Activated T-cell treated with anti-CD3 and anti-CD28 coated beads, Interleukin-2, amount 50 U/mL, for 1 hour (primary cell): Measurements from ENCODE around the gene SLC1A5.
"Not testable (repeated sequence)": the region's sequence is repeated elsewhere in the genome, so short reads cannot be mapped to it uniquely, and the experiment has no call there.

Experiments used
- DNase-seq: peaks from one replicate; pipeline ENCODE4 v3.0.0-alpha.2; 2020

Gene SLC1A5

DNA sequence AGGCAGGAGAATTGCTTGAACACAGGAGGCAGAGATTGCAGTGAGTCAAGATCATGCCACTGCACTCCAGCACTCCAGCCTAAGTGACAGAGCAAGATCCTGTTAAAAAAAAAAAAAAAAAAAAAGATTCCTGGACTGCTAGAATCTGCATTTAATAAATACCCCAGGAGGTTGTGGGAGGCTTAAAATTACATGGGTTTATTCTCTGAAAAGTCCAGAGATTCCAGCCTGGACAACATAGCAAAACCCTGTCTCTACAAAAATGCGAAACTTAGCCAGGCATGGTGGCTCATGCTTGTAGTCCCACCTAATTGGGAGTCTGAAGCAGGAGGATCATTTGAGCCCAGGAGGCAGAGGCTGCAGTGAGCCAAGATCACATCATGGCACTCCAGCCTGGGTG is 9.5 kb upstream of the SLC1A5 start:
- DNase-seq, result no peak

DNA sequence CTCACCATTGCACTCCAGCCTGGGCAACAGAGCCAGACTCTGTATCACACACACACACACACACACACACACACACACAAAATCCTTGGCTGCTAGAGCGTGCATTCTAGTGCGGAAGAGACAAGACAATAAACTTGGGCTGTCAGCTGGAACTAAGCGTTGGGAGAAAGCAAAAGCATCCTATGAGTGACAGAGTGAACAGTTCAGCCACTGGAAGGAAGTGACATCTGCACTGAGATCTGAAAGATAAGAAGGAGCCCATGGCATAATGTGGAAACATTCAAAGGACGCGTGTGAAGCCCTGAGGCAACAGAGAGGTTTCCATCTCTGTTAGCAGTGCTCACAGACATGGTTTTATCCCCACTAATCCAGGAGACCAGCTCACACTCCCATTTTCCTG is 3.5 kb upstream of the SLC1A5 start:
- no peak for DNase-seq

DNA sequence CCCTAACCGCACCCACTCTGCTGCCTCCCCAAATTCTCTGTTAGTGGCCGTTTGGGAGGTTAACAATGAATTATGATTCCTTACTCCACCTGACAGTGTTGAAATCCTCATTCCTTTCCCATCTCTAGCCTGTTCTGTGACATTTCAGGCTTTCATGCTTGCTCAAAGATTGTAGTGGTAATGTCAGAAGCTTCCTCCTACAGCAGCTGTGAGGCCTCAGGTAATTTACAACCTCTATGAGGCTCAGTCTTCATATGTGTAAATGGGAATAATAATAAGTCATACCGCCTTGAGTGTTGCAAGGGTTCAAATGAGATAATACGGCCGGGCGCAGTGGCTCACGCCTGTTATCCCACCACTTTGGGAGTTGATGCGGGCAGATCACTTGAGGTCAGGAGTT is 977 bp upstream of the SLC1A5 start:
- no peak for DNase-seq

DNA sequence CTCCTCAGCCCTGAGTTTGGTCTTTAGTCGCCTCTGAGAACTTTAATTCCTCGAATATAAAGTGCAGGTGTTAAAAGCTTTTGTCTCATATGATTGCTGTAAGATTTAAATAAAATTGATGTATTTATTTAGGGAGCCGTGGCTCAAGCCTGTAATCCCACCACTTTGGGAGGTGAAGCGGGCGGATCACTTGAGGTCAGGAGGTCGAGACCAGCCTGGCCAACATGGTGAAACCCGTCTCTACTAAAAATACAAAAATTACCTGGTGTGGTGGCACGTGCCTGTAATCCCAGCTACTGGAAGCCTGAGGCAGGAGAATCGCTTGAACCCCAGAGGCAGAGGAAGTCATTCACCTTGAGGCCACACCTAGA is 559 bp upstream of the SLC1A5 start:
- no peak for DNase-seq

DNA sequence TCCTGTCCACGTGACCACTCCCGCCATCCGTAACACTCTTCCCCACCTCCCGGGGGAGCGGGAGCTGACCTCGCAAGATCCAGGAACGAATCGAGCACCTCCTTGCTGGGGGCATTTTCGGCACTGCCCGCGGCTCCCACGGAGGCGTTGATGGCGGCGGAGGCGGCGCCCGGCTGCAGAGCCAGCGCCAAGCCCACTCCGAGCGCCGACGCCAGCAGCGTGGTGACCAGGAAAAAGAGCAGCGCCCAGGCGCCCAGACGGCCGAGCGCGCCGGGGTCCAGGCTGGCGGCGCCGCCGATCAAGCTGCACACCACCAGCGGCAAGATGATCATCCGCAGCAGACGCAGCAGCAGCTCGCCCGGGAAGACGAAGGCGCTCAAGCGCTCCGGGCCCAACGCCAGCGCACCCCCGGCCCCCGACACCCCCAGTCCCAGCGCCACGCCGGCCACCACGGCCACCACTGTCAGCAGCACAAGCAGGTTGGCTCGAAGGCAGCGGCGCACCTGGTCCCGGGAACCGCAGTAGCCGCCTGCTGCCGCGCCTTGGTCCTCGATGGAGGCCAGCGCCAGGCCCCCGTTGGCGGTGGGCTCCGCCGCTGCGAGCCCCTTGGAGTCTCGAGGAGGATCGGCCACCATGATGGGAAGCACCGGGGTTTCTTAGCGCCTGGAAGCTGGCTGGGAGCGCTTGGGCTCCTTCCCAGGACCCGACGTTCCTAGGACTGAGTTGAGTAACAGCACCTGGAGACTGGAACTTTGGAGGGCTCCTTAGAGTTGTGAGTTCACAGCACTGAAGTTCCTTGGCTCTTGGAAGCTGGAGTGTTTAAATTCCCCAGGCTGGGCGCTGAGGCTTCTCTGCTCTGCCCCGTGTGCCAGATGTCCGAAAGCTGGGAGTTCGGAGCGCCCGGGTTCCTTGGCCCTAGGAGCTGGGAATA is 798 bp downstream of the SLC1A5 start:
- DNase-seq, result peak; percentile 61

DNA sequence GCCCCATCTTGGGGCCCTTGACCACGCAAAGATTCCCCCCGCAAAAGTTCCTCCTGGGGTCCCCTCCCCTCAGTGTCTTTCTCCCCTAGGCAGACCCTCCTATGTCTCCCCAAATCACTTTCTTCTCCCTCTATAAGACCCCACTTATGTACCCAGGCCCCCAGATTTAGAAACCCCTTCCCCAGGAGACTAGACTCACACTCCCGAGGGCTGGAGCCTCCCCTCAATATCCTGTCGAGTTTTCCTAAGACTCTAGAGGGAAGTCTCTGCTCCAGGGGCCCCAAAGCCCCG is 1.4 kb downstream of the SLC1A5 start:
- DNase-seq, result no peak

DNA sequence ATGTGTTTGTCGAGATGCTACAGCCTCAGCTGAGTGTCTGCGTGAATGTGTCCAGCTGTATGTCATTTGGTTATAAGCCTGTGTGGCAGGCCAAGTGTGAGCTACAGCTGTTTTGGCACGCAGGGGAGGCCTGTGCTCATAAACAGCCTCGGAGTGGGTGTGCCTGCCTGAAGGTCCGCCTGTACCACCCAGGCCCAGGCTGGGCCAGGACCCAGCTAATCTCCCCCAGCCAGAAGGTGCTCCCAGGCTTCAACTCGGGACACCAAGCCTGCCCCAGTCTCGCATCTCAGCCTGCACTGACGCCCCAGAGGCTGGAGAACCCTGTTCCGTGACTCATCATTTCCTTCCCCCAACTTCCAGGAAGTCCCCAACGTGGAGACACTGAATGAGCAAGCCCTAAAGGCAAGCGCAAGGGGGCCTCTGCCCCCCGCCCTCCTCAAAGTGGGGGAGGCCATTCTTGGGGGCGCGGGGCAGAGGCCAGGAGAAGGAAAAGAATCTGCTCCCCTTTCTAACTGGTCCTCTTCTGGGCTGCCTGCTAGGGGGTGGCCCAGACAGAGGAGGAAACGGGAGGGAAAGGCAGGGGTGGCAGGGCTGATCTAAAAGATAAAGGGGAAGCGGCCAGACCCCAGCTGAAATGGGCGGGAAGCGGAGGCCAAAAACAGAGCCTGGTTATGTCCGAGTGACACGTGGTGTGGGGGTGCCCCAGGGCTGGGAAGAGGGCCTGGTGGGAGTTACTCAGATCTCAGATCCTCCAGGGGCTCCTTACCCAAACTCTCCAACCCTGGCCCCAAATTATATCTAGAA is 2.0 kb downstream of the SLC1A5 start:
- peak; percentile 80 for DNase-seq

DNA sequence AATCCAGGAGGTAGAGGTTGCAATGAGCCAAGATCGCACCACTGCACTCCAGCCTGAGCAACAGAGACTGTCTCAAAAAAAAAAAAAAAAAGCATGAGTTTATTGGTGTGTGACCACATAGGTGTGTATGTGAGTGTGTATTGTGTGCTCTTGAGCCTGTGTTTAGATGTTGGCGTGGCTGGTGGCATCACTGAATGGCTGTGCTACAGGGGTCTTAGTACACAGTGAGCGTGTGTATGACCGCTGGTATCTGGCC is 2.5 kb downstream of the SLC1A5 start:
- no peak for DNase-seq

DNA sequence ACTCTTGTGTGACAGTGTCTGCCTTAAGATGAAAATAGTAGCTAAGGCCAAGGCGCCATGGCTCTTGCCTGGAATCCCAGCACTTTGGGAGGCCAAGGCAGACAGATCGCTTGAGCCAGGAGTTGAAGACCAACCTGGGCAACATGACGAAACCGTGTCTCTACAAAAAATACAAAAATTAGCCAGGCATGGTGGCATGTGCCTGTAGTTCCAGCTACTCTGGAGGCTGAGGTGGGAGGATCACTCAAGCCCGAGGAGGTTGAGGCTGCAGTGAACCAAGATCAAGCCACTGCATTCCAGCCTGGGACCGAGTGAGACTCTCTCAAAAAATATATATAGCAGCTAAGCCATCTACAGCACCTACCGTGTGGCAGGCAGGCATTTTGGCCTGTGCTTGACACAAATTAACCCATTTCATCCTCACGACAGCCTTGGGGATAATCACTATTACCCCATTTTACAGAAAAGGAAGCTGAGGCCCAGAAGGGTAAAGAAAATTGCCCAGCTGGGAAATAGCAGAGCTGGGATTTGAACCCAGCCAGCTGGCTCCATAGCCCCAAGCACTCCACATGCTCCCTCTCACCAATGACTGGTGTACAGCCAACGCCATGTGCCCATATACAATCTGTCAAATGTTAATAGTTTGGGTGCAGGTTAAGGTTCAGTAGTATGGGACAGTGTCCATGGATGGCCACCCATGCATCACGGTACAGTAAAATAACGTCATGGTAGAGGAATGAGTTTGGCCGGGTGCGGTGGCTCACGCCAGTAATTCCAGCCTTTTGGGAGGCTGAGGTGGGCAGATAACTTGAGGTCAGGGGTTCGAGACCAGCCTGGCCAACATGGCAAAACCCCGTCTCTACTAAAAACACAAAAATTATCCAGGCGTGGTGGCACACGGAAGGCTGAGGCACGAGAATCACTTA is 3.1 kb downstream of the SLC1A5 start:
- no peak for DNase-seq

DNA sequence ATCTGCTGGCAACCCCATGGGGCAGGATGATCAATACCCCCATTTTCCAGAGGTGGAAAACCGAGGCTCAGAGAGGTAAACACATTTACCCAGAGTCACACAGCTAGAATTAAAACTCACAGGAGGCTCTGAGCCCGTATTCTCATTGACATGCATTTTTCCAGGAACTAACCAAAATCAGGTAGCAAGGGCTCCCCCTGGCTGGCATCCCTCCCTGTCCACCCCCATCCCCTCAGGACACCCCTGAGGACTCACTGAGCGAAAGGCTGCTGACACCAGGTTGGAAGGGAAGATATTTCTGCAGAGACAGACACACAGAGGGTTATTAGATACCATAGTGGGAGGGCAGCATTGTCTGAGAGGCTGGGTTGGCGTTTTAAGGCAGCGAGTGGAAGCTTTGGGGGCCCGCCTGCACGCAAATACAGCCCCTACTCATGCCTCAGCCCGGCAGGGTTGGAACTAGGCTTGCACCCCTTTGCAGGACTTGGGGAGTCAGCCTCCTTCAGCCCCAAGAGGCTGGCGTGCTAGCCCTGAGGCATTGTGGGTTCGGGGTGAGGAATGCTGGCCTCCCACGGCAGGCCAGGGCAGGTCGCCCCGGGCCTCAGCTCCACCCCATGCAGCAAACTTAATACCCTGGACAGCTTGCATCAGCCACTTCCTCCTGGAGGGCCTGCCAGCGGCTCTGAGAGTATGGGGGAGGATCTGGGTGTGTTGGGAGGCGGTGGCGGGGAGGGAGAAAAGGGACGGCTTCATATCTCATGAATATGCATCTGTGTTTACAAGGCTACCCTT is 3.9 kb downstream of the SLC1A5 start:
- DNase-seq, result peak; percentile 38

DNA sequence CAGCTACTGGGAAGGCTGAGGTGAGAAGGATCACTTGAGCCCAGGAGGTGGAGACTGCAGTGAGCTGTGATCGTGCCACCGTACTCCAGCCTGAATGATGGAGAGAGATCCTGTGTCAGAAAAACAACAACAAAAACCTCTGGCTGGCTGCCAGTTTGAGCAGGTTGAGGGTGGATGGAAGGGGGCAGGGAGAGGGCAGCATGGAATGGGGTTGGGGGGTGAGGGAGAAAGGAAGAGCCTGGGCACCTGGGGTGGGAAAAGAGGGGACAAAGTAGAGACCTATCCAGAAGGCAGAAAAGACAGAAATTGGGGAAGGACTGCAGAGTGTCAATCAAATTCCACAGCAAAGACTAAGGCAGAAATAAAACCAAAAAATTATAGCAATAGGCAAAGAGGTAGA is 4.7 kb downstream of the SLC1A5 start:
- DNase-seq, result no peak

DNA sequence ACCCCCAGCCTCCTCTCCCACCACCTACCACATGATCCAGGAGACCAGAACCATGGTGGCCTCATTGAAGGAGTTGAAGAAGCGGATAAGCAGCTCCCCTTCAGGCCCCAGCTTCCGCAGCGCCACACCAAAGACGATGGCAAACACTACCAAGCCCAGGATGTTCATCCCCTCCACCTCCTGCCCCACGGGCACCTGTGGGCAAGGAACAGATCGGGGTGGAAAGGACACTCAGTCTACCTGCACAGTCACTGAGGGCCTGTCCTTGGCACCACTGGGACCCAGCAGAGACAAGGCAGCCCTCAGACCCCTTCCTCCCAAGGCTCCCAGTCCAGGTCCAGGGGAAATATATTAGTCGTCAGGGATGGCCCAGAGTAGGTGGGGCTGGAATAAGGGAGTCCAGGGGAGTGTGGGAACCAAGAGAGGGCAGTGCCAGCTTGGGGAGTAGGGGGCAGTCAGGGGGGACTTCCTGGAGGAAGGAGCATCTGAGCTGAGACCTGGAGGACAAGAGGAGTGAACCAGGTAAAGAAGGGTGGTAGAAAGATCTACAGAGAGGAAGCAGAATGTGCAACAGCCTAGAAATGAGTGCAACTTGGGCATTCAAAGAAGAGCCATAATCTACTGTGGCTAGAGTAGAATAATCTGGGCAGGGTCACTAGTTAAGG is 5.9 kb downstream of the SLC1A5 start:
- no peak for DNase-seq

DNA sequence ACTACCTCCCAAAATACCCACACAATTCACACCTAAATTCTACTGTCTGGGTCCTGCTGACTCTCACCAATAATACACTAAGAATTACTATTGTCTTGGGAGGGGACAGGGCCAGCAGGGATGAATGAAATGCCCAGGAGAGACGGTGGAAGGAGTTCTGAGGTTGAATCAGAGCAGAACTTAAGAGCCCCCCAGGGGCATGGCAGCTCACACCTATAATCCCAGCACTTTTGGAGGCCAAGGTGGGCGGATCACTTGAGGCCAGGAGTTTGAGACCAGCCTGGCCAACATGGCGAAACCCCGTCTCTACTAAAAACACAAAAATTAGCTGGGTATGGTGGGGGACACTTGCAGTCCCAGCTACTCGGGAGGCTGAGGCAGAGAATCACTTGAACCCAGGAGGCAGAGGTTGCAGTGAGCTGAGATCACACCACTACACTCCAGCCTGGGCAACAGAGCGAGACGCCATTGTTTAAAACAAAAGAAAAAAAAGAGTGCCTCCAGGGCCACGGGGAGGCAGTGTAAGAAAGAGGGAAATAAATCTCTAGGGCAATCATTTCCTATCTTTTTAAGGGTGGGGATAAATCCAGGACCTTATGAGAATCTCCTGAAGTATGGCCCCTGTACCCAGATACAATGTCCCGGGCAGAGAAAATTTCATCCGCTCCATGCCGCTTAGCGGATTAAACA is 10.3 kb downstream of the SLC1A5 start:
- not testable (repeated sequence) for DNase-seq

DNA sequence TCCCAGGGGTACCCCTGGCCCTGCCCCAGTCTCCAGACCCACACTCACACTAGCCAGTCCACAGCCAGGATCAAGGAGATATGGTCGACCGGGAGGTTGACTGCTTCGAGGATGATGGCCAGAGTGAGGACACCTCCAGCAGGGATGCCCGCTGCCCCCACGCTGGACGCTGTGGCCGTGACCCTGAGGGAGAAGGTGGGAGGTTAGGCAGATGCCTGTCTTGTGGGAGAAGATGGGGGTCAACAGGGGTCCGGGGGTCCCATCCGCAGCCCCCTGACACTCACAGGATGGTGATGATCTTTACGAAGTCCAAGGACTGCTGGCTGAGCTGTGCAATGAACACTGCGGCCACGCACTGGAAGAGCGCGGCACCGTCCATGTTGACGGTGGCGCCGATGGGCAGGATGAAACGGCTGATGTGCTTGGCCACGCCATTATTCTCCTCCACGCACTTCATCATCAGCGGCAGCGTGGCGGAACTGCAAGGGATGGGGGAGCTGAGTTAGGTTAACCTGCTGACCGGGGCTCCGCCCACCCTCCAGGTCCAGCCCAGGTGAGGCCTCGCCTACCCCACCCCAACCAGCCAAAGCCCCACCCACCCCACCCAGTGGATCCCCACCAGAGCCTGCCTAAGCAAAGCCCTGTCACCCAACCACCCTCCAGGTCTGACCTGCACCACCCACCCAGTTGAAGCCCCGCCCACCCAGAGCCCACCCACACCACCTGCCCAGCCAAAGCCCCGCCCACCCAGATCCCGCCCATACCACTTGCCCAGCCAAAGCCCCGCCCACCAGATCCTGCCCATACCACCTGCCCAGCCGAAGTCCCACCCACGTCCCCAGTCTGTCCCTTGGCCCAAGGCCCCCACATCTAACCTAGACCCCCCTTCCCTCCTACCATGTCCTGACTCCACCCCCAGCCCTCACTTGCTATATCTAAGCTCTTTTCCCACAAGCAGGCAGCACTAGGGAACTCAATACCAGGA is 11.2 kb downstream of the SLC1A5 start:
- DNase-seq, result no peak

DNA sequence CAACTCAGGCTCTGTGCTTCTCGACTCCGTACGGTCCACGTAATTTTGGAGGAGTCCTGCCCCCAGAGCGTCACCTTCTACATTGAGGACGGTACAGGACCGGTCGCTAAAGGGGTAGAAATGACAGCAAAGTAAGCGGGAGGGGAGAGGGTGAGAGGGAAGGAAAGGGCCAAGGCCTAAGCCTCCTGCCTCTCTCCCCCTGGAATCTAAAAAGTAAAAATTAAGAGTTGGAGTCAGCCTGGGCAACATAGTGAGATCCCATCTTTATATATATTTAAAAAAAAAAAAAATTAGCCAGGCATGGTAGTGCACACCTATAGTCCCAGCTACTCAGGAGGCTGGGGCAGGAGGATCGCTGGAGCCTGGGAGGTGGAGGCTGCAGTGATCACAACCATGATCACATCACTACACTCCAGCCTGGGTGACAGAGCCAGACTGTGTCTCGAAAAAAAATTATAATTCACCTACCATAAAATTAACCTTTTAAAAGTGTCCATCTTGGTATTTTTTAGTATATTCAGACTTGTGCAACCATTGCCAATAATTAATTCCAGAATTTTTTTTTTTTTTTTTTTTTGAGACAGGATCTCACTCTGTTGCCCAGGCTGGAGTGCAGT is 12.6 kb downstream of the SLC1A5 start:
- no peak for DNase-seq

DNA sequence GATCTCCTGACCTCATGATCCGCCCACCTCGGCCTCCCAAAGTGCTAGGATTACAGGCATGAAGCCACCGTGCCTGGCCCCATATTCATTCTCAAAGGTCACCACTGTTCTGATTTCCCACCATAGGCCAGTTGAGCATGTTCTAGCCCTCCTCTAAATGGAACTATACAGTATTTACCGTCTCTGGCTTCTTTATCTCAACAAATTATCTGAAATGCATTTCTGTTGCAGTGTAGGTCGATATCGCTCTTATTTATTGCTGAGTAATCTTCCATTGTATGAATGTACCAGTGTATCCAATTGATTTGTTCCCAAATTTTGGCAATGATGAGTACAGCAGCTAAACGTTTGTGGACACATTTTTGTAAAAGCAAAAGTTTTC is 15.4 kb downstream of the SLC1A5 start:
- no peak for DNase-seq

DNA sequence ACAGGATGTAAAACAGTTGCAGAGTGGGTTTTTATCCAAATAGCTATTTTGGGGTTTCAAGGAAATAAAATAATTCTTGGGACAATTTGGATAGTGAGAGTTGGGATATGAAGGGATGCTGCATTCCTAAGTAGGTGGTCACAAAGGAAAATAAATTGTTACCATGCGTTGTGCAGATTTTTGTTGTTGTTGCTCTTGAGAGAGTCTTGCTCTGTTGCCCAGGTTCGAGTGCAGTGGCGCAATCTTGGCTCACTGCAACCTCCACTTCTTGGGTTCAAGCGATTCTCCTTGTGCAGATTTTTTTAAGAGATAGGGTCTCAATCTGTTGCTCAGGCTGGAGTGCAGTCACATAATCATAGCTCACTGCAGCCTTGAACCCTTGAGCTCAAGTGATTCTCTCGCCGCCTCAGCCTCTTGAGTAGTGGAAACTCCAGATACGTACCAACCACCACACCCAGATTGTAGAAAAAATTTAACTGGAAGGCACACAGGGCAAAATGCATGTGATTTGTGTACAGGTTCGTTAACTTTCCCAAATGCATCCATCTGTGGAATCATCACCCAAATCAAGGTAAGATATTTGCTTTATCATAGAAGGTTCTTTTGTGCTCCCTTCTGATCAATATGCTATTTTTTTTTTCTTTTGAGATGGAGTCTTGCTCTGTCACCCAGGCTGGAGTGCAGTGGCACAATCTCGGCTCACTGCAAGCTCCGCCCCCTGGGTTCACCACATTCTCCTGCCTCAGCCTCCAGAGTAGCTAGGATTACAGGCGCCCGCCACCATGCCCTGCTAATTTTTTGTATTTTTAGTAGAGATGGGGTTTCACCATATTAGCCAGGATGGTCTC is 16.0 kb downstream of the SLC1A5 start:
- DNase-seq, result no peak

DNA sequence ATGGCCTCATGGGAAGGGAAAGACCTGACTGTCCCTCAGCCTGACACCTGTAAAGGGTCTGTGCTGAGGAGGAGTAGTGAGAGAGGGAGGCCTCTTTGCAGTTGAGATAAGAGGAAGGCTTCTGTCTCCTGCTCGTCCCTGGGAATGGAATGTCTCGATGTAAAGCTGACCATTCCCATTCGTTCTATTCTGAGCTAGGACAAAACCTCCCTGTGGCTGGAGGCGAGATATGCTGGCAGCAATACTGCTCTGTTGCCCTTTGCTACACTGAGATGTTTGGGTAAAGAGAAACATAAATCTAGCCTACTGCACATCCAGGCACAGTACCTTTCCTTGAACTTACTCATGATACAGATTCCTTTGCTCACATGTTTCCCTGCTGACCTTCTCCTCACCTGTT is 19.6 kb downstream of the SLC1A5 start:
- DNase-seq, result not testable (repeated sequence)
